Stimulated activated CD4-positive, alpha-beta T cell treated with anti-CD3 and anti-CD28 coated beads, TNF-alpha, amount 100 ng/mL, for 24 hours (primary cell): ENCODE results near the gene ERMAP.

ENCODE experiments used
- DNase-seq, 3 experiments: peaks; one replicate each; pipeline ENCODE4 v3.0.0-alpha.2; 2020; ENCODE audit warnings: low read depth in 3 of 3

ERMAP gene

GRCh38 chr1:42816585-42817439, at the start of gene ERMAP, which contains the start of gene SVBP:
Gene ERMAP (plus strand): TSS chr1:42817122. CDS start chr1:42830449, 13,327 bp downstream.
Gene SVBP (minus strand): TSS chr1:42817397. CDS start chr1:42816544, 853 bp downstream.
- peak; percentile 90 to 92 (median 92) for DNase-seq

GRCh38 chr1:42767510-42768000, 49.4 kb upstream of the ERMAP start:
- DNase-seq: no peak

- no peak for DNase-seq
Measured at GRCh38 chr1:42768172-42768571, 48.8 kb upstream of the ERMAP start.

- DNase-seq: no peak
Measured at GRCh38 chr1:42769811-42770210, 47.1 kb upstream of the ERMAP start.

DNA sequence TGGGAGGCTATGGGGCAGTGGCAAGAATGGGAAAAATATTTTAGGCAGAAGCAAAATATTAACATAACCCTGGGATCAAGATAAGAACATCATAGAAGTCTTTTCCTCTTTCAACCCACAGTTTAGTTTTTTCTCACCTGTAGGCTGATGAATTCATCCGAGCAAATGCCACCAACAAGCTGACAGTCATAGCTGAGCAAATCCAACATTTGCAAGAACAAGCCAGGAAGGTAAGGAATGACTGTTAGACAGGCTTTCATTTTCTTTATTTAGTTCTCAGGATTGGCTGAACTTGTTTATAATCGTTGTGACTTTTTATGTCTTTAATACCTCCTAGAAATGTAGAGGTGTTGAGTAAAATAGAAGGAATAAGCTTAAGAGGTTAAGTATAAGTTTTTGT, 43.5 kb upstream of the ERMAP start:
- DNase-seq: no peak

- DNase-seq: no peak
Measured at GRCh38 chr1:42774928-42775526, 41.9 kb upstream of the ERMAP start.

- no peak for DNase-seq
Measured at GRCh38 chr1:42776502-42776901, 40.4 kb upstream of the ERMAP start.

GRCh38 chr1:42777852-42778251, 39.1 kb upstream of the ERMAP start:
- no peak for DNase-seq

DNA sequence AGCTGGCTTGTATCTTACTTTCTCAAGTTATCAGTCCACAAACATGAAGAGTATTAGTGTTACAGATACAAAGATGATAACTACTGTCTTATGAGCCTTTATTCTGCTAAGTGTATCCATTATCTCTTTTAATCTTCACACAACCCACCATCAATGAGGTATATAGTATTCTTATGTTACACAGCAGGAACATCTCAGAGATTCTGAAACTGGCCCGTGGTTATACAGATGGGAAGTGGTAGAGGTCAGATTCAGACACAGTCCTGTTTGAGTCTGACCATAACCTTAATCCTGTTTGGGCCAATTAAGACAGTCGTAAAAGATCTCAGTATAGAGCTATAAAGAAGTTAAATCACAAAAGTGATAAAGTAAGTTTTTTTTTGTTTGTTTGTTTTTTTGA, 37.2 kb upstream of the ERMAP start:
- DNase-seq: no peak

GRCh38 chr1:42780176-42780575, 36.7 kb upstream of the ERMAP start:
- DNase-seq: no peak

GRCh38 chr1:42783092-42783491, 33.8 kb upstream of the ERMAP start:
- no peak for DNase-seq

GRCh38 chr1:42784547-42784945, 32.4 kb upstream of the ERMAP start:
- DNase-seq: no peak

DNA sequence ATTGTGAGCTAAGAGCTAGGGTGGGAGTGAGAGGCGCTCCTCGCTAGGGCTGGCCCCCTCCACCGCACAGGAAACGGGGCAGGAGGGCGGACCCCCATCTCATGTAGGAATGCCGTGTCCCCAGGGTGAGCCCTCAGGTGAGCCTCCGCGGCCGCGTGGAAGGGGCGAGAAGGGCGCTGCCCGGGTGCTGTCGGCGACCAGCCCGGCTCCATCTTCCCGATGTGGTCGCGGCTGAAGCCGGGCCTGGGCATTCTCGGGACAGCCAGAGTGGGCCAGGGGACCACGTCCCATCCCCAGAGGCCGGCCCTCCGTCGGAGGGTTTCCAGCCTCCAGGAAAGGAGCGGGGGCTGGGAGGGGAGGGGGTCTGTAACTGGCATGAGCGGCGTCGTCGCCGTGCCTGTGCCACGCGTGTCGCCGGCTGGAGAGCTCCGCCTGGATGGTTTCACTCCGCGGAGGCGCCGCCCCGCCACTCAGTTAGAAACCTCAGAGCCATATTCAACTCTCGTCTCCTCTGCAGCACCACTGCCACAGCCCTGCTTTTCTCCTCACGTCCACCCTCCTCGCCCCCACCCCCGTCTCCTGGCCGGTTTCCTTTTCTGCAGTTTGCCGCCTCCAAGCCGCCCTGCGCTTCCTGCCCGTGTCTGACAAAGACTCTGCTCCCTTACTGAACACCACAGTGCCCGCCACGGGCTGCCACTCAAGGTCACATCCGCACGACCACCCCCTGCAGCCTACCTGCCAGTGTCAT, 31.8 kb upstream of the ERMAP start, which contains the start of gene TMEM269:
Gene TMEM269 (plus strand): TSS at position 46 of the 748 bp plus-strand sequence. CDS start 4,903 bp downstream, outside the sequence.
- DNase-seq: peak in 1 of 3 experiments; percentile 38

DNA sequence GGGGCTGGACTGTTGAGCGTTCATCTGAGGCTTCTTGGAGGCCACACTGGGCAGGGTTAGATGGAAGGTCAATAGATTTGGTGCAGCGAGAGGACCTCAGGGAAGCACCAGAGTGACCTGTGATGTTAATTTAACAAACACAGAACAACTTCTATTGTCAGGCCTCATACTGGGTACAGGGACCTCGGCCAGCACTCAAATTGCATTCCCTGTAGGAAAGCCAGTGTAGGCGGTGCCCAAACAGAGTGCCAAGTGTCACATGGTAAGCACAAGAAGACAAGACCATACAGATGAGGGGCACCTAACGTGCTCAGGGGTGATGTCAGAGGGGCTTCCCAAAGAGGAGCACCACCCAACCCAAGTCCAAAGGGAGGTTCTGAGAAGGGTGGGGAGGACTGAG, 30.8 kb upstream of the ERMAP start:
- no peak for DNase-seq

DNA sequence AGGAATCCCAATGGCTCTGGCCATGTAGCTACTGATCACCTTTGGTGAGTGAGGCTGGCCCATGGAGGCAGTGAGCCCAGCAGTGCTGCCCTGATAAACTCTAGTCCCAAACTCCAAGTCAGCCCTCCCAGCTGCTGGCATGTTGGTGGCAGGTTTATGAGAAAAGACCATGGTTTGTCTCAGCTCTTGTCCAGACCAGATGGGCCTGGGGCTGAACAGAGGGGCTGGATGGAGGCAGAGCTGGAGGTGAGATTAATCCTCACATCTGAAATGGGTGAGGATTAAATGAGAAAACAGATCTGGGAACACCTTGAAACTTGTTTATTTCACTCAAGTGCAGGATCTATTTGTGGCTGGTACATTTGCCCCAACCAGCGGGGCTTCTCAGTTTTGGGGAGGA, 28.9 kb upstream of the ERMAP start:
- no peak for DNase-seq

DNA sequence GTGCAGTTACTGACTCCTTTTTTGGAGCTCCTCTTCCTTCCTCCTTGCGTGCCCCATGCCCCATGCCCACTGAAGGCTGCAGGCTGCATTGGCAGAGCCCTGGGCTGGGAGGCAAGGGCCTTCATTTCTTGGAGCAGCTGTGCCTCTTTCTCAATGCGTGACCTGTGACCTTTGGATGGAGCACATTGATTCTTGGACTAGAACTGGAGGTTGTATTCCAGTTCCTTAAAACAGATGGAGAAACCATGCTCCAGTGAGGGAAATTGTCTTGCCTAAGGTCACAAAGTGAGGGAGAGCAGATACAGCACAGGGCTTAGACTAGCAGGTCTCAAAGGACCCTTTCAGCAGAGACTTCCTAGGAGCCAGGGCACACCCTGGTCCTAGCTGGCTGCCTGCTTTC, 23.1 kb upstream of the ERMAP start:
- no peak for DNase-seq

DNA sequence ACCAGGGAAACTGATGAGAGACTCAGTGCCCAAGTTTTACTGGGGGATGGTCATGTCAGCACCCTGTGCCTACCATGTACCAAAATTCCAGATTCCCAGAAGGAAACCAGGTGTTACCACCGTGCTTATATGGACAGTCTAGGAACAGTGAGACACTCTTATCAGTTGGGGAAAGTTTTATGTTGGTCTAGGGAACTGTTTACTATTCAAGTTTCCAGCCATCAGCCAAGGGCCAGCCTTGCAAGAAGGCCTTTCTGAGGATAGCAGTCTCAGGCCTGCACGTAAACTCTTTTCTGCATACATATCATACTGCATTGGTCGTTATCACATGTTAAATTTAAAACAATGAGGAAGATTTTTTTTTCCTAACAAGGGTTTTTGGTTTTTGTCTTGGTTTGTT, 19.5 kb upstream of the ERMAP start:
- no peak for DNase-seq

- DNase-seq: no peak
Measured at GRCh38 chr1:42797979-42798378, 18.9 kb upstream of the ERMAP start.

DNA sequence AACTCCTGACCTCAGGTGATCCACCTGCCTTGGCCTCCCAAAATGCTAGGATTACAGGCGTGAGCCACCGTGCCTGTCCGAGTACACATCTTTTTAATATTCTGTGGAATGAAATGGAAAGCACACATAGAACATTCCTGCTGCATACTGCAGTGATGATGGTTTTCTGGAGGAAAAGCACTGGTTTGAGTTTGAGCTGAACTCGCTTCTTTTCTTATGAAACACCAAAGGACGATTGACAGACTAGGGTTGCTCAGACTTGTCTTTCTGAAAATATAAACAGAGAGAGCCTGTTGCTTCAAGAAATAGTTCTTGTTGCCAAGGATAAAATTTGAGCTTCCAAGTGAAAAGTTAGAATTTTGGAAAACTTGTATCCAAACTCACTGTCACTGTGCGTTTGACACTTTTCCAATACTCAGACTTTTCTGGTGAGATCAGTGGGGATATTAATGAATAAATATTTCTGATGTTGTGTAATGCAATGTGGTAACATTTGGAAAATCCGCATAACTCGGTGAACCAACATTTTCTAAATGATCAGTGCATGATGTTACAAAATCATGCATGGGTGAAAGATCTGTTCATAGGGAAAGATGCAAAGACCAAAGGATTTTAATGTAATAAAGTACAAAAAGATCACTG, 15.0 kb upstream of the ERMAP start:
- DNase-seq: no peak

GRCh38 chr1:42806171-42806570, 10.8 kb upstream of the ERMAP start:
- no peak for DNase-seq

DNA sequence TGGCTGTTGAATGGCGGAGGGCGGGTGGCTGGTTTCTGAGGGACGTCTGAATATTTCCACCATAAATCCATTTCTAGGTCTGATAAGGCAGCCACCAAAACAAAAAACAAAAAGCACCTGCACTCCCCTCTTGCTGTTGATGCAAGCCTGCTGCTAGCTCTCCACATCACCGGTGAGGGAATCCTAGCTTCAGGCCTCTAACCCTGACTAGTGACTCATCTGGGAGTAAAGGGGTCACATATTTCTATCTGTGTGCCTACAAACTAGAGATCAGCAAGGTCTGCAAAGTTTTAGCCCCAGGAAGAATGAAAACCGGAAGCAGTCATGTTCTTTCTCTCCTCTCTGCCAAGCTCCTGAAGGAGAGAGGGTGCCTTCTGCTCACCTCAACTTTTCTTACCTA, 10.3 kb upstream of the ERMAP start:
- no peak for DNase-seq
